ENCODE data around the gene RPL14.
"Not testable (repeated sequence)": the region's sequence is repeated elsewhere in the genome, so short reads cannot be mapped to it uniquely, and the experiment has no call there.

The RPL14 gene

GRCh38 chr3:40452562-40452875, 4.6 kb upstream of the RPL14 start:
- Histone ChIP-seq H3K4me3 (peak overlapping the region; percentile 62), H3K4me1 (peaks cover 19% of the 10 kb centered on the region), H3K36me3 (replicated peaks) (peaks cover 3% of the 10 kb centered on the region; the same call in 1 of the 2 replicates), H3K9me3 (no peaks in the 10 kb centered on the region), H3K27me3 (ENCODE audit: low read depth) (no peaks in the 10 kb centered on the region; the same call in 1 of the 2 replicates)
- in situ Hi-C loops (cut with MboI; ENCODE audit: low sequenced_read_pairs), result no loop called here
- DNase-seq (ENCODE audit: low spot score in 2 of 2), result no peak

- Histone ChIP-seq H3K36me3 (replicated peaks) (peaks cover 6% of the 10 kb centered on the region), H3K27me3 (ENCODE audit: low read depth) (no peaks in the 10 kb centered on the region; the same call in 1 of the 2 replicates), H3K4me3 (peak overlapping the region; percentile 62), H3K9me3 (no peaks in the 10 kb centered on the region), H3K4me1 (peaks cover 20% of the 10 kb centered on the region)
- DNase-seq (ENCODE audit: low spot score in 2 of 2), result peak; percentile 98
- in situ Hi-C loops (cut with MboI; ENCODE audit: low sequenced_read_pairs), result no loop called here
Measured at GRCh38 chr3:40452876-40453730, 4.0 kb upstream of the RPL14 start.

GRCh38 chr3:40453933-40454332, 3.2 kb upstream of the RPL14 start:
- Histone ChIP-seq H3K9me3 (no peaks in the 10 kb centered on the region), H3K4me1 (peaks cover 28% of the 10 kb centered on the region), H3K4me3 (peak overlapping the region; percentile 62), H3K36me3 (replicated peaks) (peaks cover 14% of the 10 kb centered on the region), H3K27me3 (ENCODE audit: low read depth) (no peaks in the 10 kb centered on the region; the same call in 1 of the 2 replicates)
- in situ Hi-C loops (cut with MboI; ENCODE audit: low sequenced_read_pairs), result no loop called here
- DNase-seq (ENCODE audit: low spot score in 2 of 2), result no peak

GRCh38 chr3:40455328-40455727, 1.8 kb upstream of the RPL14 start:
- H3K36me3 ChIP-seq (replicated peaks), result peaks cover 28% of the 10 kb centered on the region
- in situ Hi-C loops (cut with MboI; ENCODE audit: low sequenced_read_pairs), result no loop called here
- no peaks in the 10 kb centered on the region for H3K9me3 ChIP-seq
- H3K4me1 ChIP-seq, result peaks cover 33% of the 10 kb centered on the region
- DNase-seq (ENCODE audit: low spot score in 2 of 2), result no peak
- no peaks in the 10 kb centered on the region; the same call in 1 of the 2 replicates for H3K27me3 ChIP-seq (ENCODE audit: low read depth)
- H3K4me3 ChIP-seq, result no peak overlapping the region

- Histone ChIP-seq H3K4me1 (peaks cover 33% of the 10 kb centered on the region), H3K36me3 (replicated peaks) (peaks cover 38% of the 10 kb centered on the region), H3K4me3 (peak overlapping the region; percentile 85), H3K9me3 (no peaks in the 10 kb centered on the region), H3K27me3 (ENCODE audit: low read depth) (no peaks in the 10 kb centered on the region; the same call in 1 of the 2 replicates)
- in situ Hi-C loops (cut with MboI; ENCODE audit: low sequenced_read_pairs), result no loop called here
- no peak for DNase-seq (ENCODE audit: low spot score in 2 of 2)
Measured at GRCh38 chr3:40456279-40456939, 730 bp upstream of the RPL14 start.

GRCh38 chr3:40458473-40458872, 1.3 kb downstream of the RPL14 start:
- Histone ChIP-seq H3K27me3 (ENCODE audit: low read depth) (no peaks in the 10 kb centered on the region; the same call in 1 of the 2 replicates), H3K4me1 (peaks cover 23% of the 10 kb centered on the region), H3K9me3 (no peaks in the 10 kb centered on the region), H3K4me3 (peak overlapping the region; percentile 85), H3K36me3 (replicated peaks) (peaks cover 58% of the 10 kb centered on the region)
- no peak for DNase-seq (ENCODE audit: low spot score in 2 of 2)
- in situ Hi-C loops (cut with MboI; ENCODE audit: low sequenced_read_pairs), result no loop called here

GRCh38 chr3:40460481-40460880, 3.3 kb downstream of the RPL14 start:
- DNase-seq (ENCODE audit: low spot score in 2 of 2); H3K4me3 ChIP-seq; in situ Hi-C loops (cut with MboI; ENCODE audit: low sequenced_read_pairs); H3K27me3 ChIP-seq (ENCODE audit: low read depth); H3K9me3 ChIP-seq: not testable (repeated sequence)
- Histone ChIP-seq H3K36me3 (replicated peaks) (peaks cover 78% of the 10 kb centered on the region), H3K4me1 (peaks cover 13% of the 10 kb centered on the region)

- Histone ChIP-seq H3K27me3 (ENCODE audit: low read depth) (no peaks in the 10 kb centered on the region), H3K4me3 (no peak overlapping the region), H3K4me1 (peaks cover 13% of the 10 kb centered on the region), H3K36me3 (replicated peaks) (peaks cover 83% of the 10 kb centered on the region), H3K9me3 (no peaks in the 10 kb centered on the region)
- no peak for DNase-seq (ENCODE audit: low spot score in 2 of 2)
- in situ Hi-C loops (cut with MboI; ENCODE audit: low sequenced_read_pairs), result no loop called here
Measured at GRCh38 chr3:40461161-40461560, 4.0 kb downstream of the RPL14 start.

GRCh38 chr3:40462838-40463237, 5.7 kb downstream of the RPL14 start:
- DNase-seq (ENCODE audit: low spot score in 2 of 2); H3K4me3 ChIP-seq; in situ Hi-C loops (cut with MboI; ENCODE audit: low sequenced_read_pairs): not testable (repeated sequence)

GRCh38 chr3:40463579-40463978, 6.4 kb downstream of the RPL14 start:
- Histone ChIP-seq H3K4me1 (peaks cover 17% of the 10 kb centered on the region), H3K27me3 (ENCODE audit: low read depth) (no peaks in the 10 kb centered on the region), H3K4me3 (no peak overlapping the region), H3K9me3 (no peaks in the 10 kb centered on the region), H3K36me3 (replicated peaks) (peaks cover 86% of the 10 kb centered on the region)
- in situ Hi-C loops (cut with MboI; ENCODE audit: low sequenced_read_pairs), result no loop called here
- DNase-seq (ENCODE audit: low spot score in 2 of 2), result no peak

More at GRCh38 chr3:40462838-40463237, 5.7 kb downstream of the RPL14 start:
- peaks cover 19% of the 10 kb centered on the region for H3K4me1 ChIP-seq
- H3K27me3 ChIP-seq (ENCODE audit: low read depth); H3K9me3 ChIP-seq: not testable (repeated sequence)
- peaks cover 88% of the 10 kb centered on the region for H3K36me3 ChIP-seq (replicated peaks)

- in situ Hi-C loops (cut with MboI; ENCODE audit: low sequenced_read_pairs), result no loop called here
- Histone ChIP-seq H3K36me3 (replicated peaks) (peaks cover 76% of the 10 kb centered on the region), H3K4me3 (no peak overlapping the region), H3K4me1 (peaks cover 9% of the 10 kb centered on the region), H3K9me3 (no peaks in the 10 kb centered on the region), H3K27me3 (ENCODE audit: low read depth) (no peaks in the 10 kb centered on the region)
- DNase-seq (ENCODE audit: low spot score in 2 of 2), result no peak
Measured at GRCh38 chr3:40464339-40465110, 7.4 kb downstream of the RPL14 start.

GRCh38 chr3:40465111-40465407, 7.9 kb downstream of the RPL14 start:
- in situ Hi-C loops (cut with MboI; ENCODE audit: low sequenced_read_pairs), result no loop called here
- Histone ChIP-seq H3K4me3 (no peak overlapping the region), H3K36me3 (replicated peaks) (peaks cover 71% of the 10 kb centered on the region), H3K27me3 (ENCODE audit: low read depth) (no peaks in the 10 kb centered on the region), H3K4me1 (peaks cover 9% of the 10 kb centered on the region), H3K9me3 (no peaks in the 10 kb centered on the region)
- DNase-seq (ENCODE audit: low spot score in 2 of 2), result no peak

- Histone ChIP-seq H3K4me1 (peaks cover 9% of the 10 kb centered on the region), H3K36me3 (replicated peaks) (peaks cover 68% of the 10 kb centered on the region), H3K27me3 (ENCODE audit: low read depth) (no peaks in the 10 kb centered on the region), H3K9me3 (no peaks in the 10 kb centered on the region), H3K4me3 (no peak overlapping the region)
- DNase-seq (ENCODE audit: low spot score in 2 of 2), result no peak
- in situ Hi-C loops (cut with MboI; ENCODE audit: low sequenced_read_pairs), result no loop called here
Measured at GRCh38 chr3:40465456-40465855, 8.3 kb downstream of the RPL14 start.

GRCh38 chr3:40468018-40468417, 10.9 kb downstream of the RPL14 start:
- H3K9me3 ChIP-seq, result no peaks in the 10 kb centered on the region
- no peak for DNase-seq (ENCODE audit: low spot score in 2 of 2)
- no peak overlapping the region for H3K4me3 ChIP-seq
- in situ Hi-C loops (cut with MboI; ENCODE audit: low sequenced_read_pairs), result no loop called here
- peaks cover 15% of the 10 kb centered on the region for H3K4me1 ChIP-seq
- peaks cover 43% of the 10 kb centered on the region for H3K36me3 ChIP-seq (replicated peaks)
- H3K27me3 ChIP-seq (ENCODE audit: low read depth), result no peaks in the 10 kb centered on the region
